Measurements from ENCODE around the gene CCDC90B. TPM values are rescaled to one million over a fixed set of nuclear protein-coding genes. Genes with fewer than 3 reads are reported as not detected.

Gene CCDC90B
- polyA plus RNA-seq, 1 donor (not counting 4 experiments of a cell fraction or from before 2014, with no cell fraction given) = 46.9 TPM

DNA sequence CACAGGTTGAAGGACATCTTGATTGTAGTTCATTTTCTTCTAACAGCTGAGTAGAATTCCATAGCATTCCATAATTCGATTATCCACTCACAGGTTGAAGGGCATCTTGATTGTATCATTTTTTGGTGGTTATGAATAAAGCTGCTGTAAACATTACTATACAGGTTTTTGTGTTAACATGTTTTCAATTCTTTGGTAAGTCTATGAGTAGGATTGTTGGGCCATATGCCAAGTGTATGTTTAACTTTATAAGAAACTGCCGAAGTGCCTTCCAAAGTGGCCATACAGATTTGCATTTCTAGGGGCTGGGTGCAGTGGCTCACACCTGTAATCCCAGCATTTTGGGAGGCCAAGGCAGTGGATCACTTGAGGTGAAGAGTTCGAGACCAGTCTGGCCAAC lies 48.1 kb downstream of the CCDC90B start:
- Histone ChIP-seq H3K27ac (ENCODE audit: control insufficient read depth, insufficient read depth, low read length) (no peak overlapping the region), H3K9me1 (ENCODE audit: control insufficient read depth, extremely low read depth, insufficient read depth, low read length) (no peaks in the 10 kb centered on the region), H3K79me2 (ENCODE audit: control insufficient read depth, insufficient read depth, low read length) (no peaks in the 10 kb centered on the region), H3K4me1 (ENCODE audit: control insufficient read depth, extremely low read depth, insufficient read depth, low read length) (no peaks in the 10 kb centered on the region), H3K9ac (ENCODE audit: control insufficient read depth, extremely low read depth, insufficient read depth, low read length) (no peak overlapping the region), H2AFZ (ENCODE audit: control insufficient read depth, low read length) (no peak overlapping the region), H4K20me1 (ENCODE audit: control insufficient read depth, extremely low read depth, insufficient read depth, low read length) (no peaks in the 10 kb centered on the region), H3K4me2 (ENCODE audit: control insufficient read depth, extremely low read depth, insufficient read depth, low read depth, low read length) (no peak overlapping the region), H3K27me3 (ENCODE audit: control insufficient read depth, extremely low read depth, insufficient read depth, low read length) (no peaks in the 10 kb centered on the region), H3K9me3 (ENCODE audit: control insufficient read depth, low read depth, low read length) (no peaks in the 10 kb centered on the region), H3K4me3 (ENCODE audit: control insufficient read depth in 2 of 3, extremely low read depth in 1 of 3, insufficient read depth in 2 of 3, low read depth in 1 of 3, low read length in 3 of 3) (no peak overlapping the region), H3K36me3 (ENCODE audit: control insufficient read depth in 2 of 2, extremely low read depth in 1 of 2, insufficient read depth in 2 of 2, low read length in 2 of 2) (no peaks in the 10 kb centered on the region)
- FAIRE-seq (no peak), DNase-seq (ENCODE audit: low read depth, low spot score) (no peak)
- dilution Hi-C loops (cut with MboI; ENCODE audit: extremely low pct_ligation_motif_present, low sequenced_read_pairs) = no loop called here
- TF ChIP-seq CTCF (optimal IDR thresholded peaks at IDR 0.05 in 1 of 3, IDR thresholded peaks at IDR 0.05 in 1 of 3, conservative IDR thresholded peaks at IDR 0.05 in 1 of 3; ENCODE audit: extremely low read depth in 1 of 3, insufficient read depth in 2 of 3, low read length in 3 of 3) (no peak), EZH2 (IDR thresholded peaks at IDR 0.05; ENCODE audit: low read length) (no peak)

DNA sequence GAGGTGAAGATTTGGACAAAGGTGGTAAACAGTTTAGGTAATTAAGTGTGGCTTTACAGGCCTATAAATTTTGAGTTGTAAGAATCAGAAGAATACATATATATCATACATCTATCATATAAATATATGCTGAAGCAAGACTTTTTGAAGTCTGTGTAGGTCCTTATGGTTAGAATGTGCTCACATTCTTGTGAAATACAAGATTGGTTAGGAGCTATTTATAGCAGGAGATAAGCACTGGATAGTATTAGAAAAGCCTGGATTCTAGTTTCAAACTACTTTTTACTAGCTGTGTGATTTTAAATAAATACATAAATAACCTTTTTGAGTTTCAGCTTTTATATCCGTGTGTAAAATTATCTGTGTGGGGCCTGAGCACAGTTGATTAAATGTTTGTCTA lies 50.3 kb downstream of the CCDC90B start:
- no peak overlapping the region for H2AFZ ChIP-seq (ENCODE audit: control insufficient read depth, low read length)
- no peak overlapping the region for H3K4me3 ChIP-seq (ENCODE audit: control insufficient read depth in 2 of 3, extremely low read depth in 1 of 3, insufficient read depth in 2 of 3, low read depth in 1 of 3, low read length in 3 of 3)
- H3K36me3 ChIP-seq (ENCODE audit: control insufficient read depth in 2 of 2, extremely low read depth in 1 of 2, insufficient read depth in 2 of 2, low read length in 2 of 2) = no peaks in the 10 kb centered on the region
- H3K79me2 ChIP-seq (ENCODE audit: control insufficient read depth, insufficient read depth, low read length) = no peaks in the 10 kb centered on the region
- no peaks in the 10 kb centered on the region for H4K20me1 ChIP-seq (ENCODE audit: control insufficient read depth, extremely low read depth, insufficient read depth, low read length)
- H3K9me3 ChIP-seq (ENCODE audit: control insufficient read depth, low read depth, low read length) = no peaks in the 10 kb centered on the region
- H3K4me1 ChIP-seq (ENCODE audit: control insufficient read depth, extremely low read depth, insufficient read depth, low read length) = no peaks in the 10 kb centered on the region
- FAIRE-seq (no peak), DNase-seq (ENCODE audit: low read depth, low spot score) (no peak)
- H3K9me1 ChIP-seq (ENCODE audit: control insufficient read depth, extremely low read depth, insufficient read depth, low read length) = no peaks in the 10 kb centered on the region
- dilution Hi-C loops (cut with MboI; ENCODE audit: extremely low pct_ligation_motif_present, low sequenced_read_pairs) = no loop called here
- H3K9ac ChIP-seq (ENCODE audit: control insufficient read depth, extremely low read depth, insufficient read depth, low read length) = no peak overlapping the region
- TF ChIP-seq CTCF (optimal IDR thresholded peaks at IDR 0.05 in 1 of 3, IDR thresholded peaks at IDR 0.05 in 1 of 3, conservative IDR thresholded peaks at IDR 0.05 in 1 of 3; ENCODE audit: extremely low read depth in 1 of 3, insufficient read depth in 2 of 3, low read length in 3 of 3) = no peak
- H3K4me2 ChIP-seq (ENCODE audit: control insufficient read depth, extremely low read depth, insufficient read depth, low read depth, low read length) = no peak overlapping the region
- H3K27ac ChIP-seq (ENCODE audit: control insufficient read depth, insufficient read depth, low read length) = no peak overlapping the region
- no peaks in the 10 kb centered on the region for H3K27me3 ChIP-seq (ENCODE audit: control insufficient read depth, extremely low read depth, insufficient read depth, low read length)

Measured in keratinocyte (primary cell).